Astrocyte of the cerebellum (primary cell): ENCODE results near the gene TMEM256.
A peak's percentile ranks its signal among the peaks of the same experiment; 100 is the strongest.

Experiments used
- DNase-seq: peaks from one replicate; pipeline ENCODE4 v3.0.0-alpha.2; 2011; ENCODE audit warnings: low read depth
- H3K4me3 ChIP-seq: 2 replicates; pipeline ENCODE4 v1.5.1; 2011; ENCODE audit warnings: mild to moderate bottlenecking, low read depth, low read length, moderate library complexity
- CTCF ChIP-seq: IDR thresholded peaks from 2 replicates; pipeline ENCODE4 v1.5.1; 2012; ENCODE audit warnings: low read length, low read depth, moderate library complexity, mild to moderate bottlenecking; ENCODE audit errors: missing control alignments
- in situ Hi-C: cut with HindIII; loops from 2 replicates; pipeline ENCODE4 v1.10.0; 2017; ENCODE audit warnings: low sequenced_read_pairs

TMEM256 gene

GRCh38 chr17:7409716-7410115 lies 5.8 kb upstream of the TMEM256 start:
- in situ Hi-C loops, result no loop called here
- TF ChIP-seq CTCF, result no peak
- H3K4me3 ChIP-seq, result no peak overlapping the region
- DNase-seq, result no peak

- H3K4me3 ChIP-seq, result no peak overlapping the region
- in situ Hi-C loops, result no loop called here
- no peak for DNase-seq
- no peak for TF ChIP-seq CTCF
These were observed 5.0 kb upstream of the TMEM256 start for GRCh38 chr17:7408863-7409262.

- in situ Hi-C loops, result no loop called here
- no peak for DNase-seq
- TF ChIP-seq CTCF, result no peak
- H3K4me3 ChIP-seq, result no peak overlapping the region
These were observed 4.4 kb upstream of the TMEM256 start for GRCh38 chr17:7408252-7408727.

GRCh38 chr17:7407485-7408251 lies 3.8 kb upstream of the TMEM256 start, which contains the start of gene NLGN2:
Gene NLGN2, plus strand, starts transcription at chr17:7407845. Its CDS starts 411 bp downstream, at chr17:7408256.
- in situ Hi-C loops, result no loop called here
- no peak for DNase-seq
- no peak within 1 kb of the TSS for H3K4me3 ChIP-seq
- no peak for TF ChIP-seq CTCF

- H3K4me3 ChIP-seq, result no peak overlapping the region
- TF ChIP-seq CTCF, result no peak
- in situ Hi-C loops, result no loop called here
- no peak for DNase-seq
These were observed 3.2 kb upstream of the TMEM256 start for GRCh38 chr17:7407082-7407481.

GRCh38 chr17:7406235-7406825 lies 2.4 kb upstream of the TMEM256 start:
- peak overlapping the region; percentile 72 for H3K4me3 ChIP-seq
- no peak for TF ChIP-seq CTCF
- in situ Hi-C loops, result no loop called here
- DNase-seq, result no peak
